CD1c-positive myeloid dendritic cell (primary cell): ENCODE data around the gene ELK3.

Experiments used
- DNase-seq: peaks from one replicate; pipeline ENCODE4 v3.0.0-alpha.2; 2016; ENCODE audit errors: extremely low spot score

Gene ELK3

GRCh38 chr12:96212456-96213375 is 18.5 kb downstream of the ELK3 start:
- DNase-seq: no peak

- no peak for DNase-seq
Observed at GRCh38 chr12:96213869-96214268, 19.7 kb downstream of the ELK3 start.

- no peak for DNase-seq
Observed at GRCh38 chr12:96215919-96216273, 21.7 kb downstream of the ELK3 start.

GRCh38 chr12:96218989-96219678 is 25.0 kb downstream of the ELK3 start:
- DNase-seq: no peak

- DNase-seq: no peak
Observed at GRCh38 chr12:96219700-96220206, 25.6 kb downstream of the ELK3 start.

- no peak for DNase-seq
Observed at GRCh38 chr12:96220902-96221301, 26.7 kb downstream of the ELK3 start.

- DNase-seq: no peak
Observed at GRCh38 chr12:96221391-96221790, 27.2 kb downstream of the ELK3 start.

- no peak for DNase-seq
Observed at GRCh38 chr12:96223411-96224218, 29.4 kb downstream of the ELK3 start.

GRCh38 chr12:96224219-96224615 is 30.0 kb downstream of the ELK3 start:
- DNase-seq: no peak

- no peak for DNase-seq
Observed at GRCh38 chr12:96225044-96225855, 31.1 kb downstream of the ELK3 start.

GRCh38 chr12:96225994-96226399 is 31.8 kb downstream of the ELK3 start:
- no peak for DNase-seq

GRCh38 chr12:96226401-96226800 is 32.2 kb downstream of the ELK3 start:
- no peak for DNase-seq

- DNase-seq: no peak
Observed at GRCh38 chr12:96226801-96227348, 32.7 kb downstream of the ELK3 start.

- DNase-seq: no peak
Observed at GRCh38 chr12:96227365-96228106, 33.4 kb downstream of the ELK3 start.

- DNase-seq: no peak
Observed at GRCh38 chr12:96228566-96229248, 34.5 kb downstream of the ELK3 start.

GRCh38 chr12:96230646-96231045 is 36.5 kb downstream of the ELK3 start:
- DNase-seq: no peak

GRCh38 chr12:96233168-96233567 is 39.0 kb downstream of the ELK3 start:
- DNase-seq: no peak

- no peak for DNase-seq
Observed at GRCh38 chr12:96233939-96234461, 39.8 kb downstream of the ELK3 start.
